Gastroesophageal sphincter (tissue), 3 donors: Measurements from ENCODE around the gene CFAP99.

Experiments
- CTCF ChIP-seq, 4 experiments: fragments of 200-600 bp in 2 of 4; fragments of 450-650 bp in 2 of 4; sonication (generic) in 1 of 4; IDR thresholded peaks; one replicate each; pipeline ENCODE4 v1.5.1; 2017 to 2019; ENCODE audit warnings: antibody characterized with exemption in 4 of 4, mild to moderate bottlenecking in 2 of 4, moderate library complexity in 2 of 4
- POLR2A ChIP-seq, 2 donors: fragments of 450-650 bp; IDR thresholded peaks; one replicate each; pipeline ENCODE4 v1.6.1; 2017; ENCODE audit warnings: antibody characterized with exemption in 2 of 2, mild to moderate bottlenecking in 2 of 2, moderate library complexity in 1 of 2

GRCh38 chr4:2484185-2484584, 65.4 kb downstream of the CFAP99 start:
- no peak for TF ChIP-seq CTCF (IDR thresholded peaks at IDR 0.05)
- TF ChIP-seq POLR2A (IDR thresholded peaks at IDR 0.05): no peak
